KMS-11 (cell line): ENCODE data around the gene ADGRG3.
"Not testable (repeated sequence)": the region's sequence is repeated elsewhere in the genome, so short reads cannot be mapped to it uniquely, and the experiment has no call there.

Experiments used
- H2AFZ ChIP-seq: fragments of 200-600 bp; sonication (generic); 2 replicates; pipeline ENCODE4 v1.6.1; 2016; ENCODE audit warnings: antibody characterized with exemption, mixed run types, low read depth
- H3K27ac ChIP-seq: fragments of 200-600 bp; sonication (generic); 2 replicates; pipeline ENCODE4 v1.6.1; 2016; ENCODE audit warnings: mild to moderate bottlenecking, mixed run types
- H3K27me3 ChIP-seq: fragments of 200-600 bp; sonication (generic); 2 replicates; pipeline ENCODE4 v1.6.1; 2017; ENCODE audit warnings: mild to moderate bottlenecking, low read depth, mixed run types, moderate library complexity; ENCODE audit not compliant: insufficient read depth
- H3K36me3 ChIP-seq: fragments of 200-600 bp; sonication (generic); 2 replicates; pipeline ENCODE4 v1.6.1; 2017; ENCODE audit warnings: mild to moderate bottlenecking, mixed run types; ENCODE audit not compliant: insufficient read depth
- H3K4me1 ChIP-seq: fragments of 200-600 bp; sonication (generic); 2 replicates; pipeline ENCODE4 v1.6.1; 2016; ENCODE audit warnings: mild to moderate bottlenecking, low read depth, mixed run types; ENCODE audit not compliant: poor library complexity, severe bottlenecking
- H3K4me2 ChIP-seq: fragments of 200-600 bp; sonication (generic); 2 replicates; pipeline ENCODE4 v1.7.0; 2016; ENCODE audit warnings: mild to moderate bottlenecking, mixed run types
- H3K4me3 ChIP-seq: fragments of 200-600 bp; sonication (generic); IDR thresholded peaks from 2 replicates; pipeline ENCODE4 v1.6.1; 2017; ENCODE audit warnings: low read depth, low read length, mixed read lengths; ENCODE audit not compliant: insufficient read depth
- H3K79me2 ChIP-seq: fragments of 200-600 bp; sonication (generic); 2 replicates; pipeline ENCODE4 v1.6.1; 2016; ENCODE audit warnings: low read depth, mixed run types; ENCODE audit not compliant: insufficient read depth
- H3K9ac ChIP-seq: fragments of 200-600 bp; sonication (generic); 2 replicates; pipeline ENCODE4 v1.6.1; 2016; ENCODE audit warnings: mild to moderate bottlenecking, mixed run types
- H4K20me1 ChIP-seq: fragments of 200-600 bp; sonication (generic); 2 replicates; pipeline ENCODE4 v1.6.1; 2016; ENCODE audit warnings: mild to moderate bottlenecking, mixed run types; ENCODE audit not compliant: insufficient read depth
- CTCF ChIP-seq: fragments of 200-600 bp; sonication (generic); conservative IDR thresholded peaks from 2 replicates; pipeline ENCODE4 v1.6.1; 2017; ENCODE audit warnings: low read depth, mild to moderate bottlenecking, antibody characterized with exemption, low read length, moderate library complexity, mixed read lengths

Gene ADGRG3

DNA sequence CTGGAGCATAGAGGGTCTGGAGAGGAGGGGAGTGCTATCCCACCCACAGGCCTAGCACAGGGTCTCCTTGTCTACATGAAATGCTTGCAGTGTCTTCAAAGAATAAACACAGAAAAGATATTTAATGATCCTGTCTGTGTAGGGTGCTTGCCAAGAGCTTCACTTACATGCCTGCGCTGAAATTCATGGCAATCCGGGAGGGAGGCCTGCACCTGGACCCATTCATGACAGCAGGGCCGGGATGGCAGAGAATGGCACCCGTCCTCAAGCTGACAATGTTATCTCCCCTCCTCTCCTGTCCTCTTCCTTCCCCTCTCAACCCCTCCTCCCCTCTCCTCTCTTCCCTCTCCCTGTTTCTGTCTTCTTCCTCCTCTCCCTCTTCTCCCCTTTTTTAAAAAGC, 2.1 kb downstream of the ADGRG3 start:
- TF ChIP-seq CTCF, result no peak
- H3K27ac ChIP-seq, result no peak overlapping the region
- H3K9ac ChIP-seq, result no peak overlapping the region
- H3K27me3 ChIP-seq, result peaks cover 8% of the 10 kb centered on the region; the same call in 1 of the 2 replicates
- H3K4me3 ChIP-seq, result no peak overlapping the region
- H3K36me3 ChIP-seq, result no peaks in the 10 kb centered on the region
- H3K4me2 ChIP-seq, result no peak overlapping the region
- H3K4me1 ChIP-seq, result no peaks in the 10 kb centered on the region
- no peak overlapping the region for H2AFZ ChIP-seq
- no peaks in the 10 kb centered on the region for H3K79me2 ChIP-seq
- no peaks in the 10 kb centered on the region for H4K20me1 ChIP-seq

DNA sequence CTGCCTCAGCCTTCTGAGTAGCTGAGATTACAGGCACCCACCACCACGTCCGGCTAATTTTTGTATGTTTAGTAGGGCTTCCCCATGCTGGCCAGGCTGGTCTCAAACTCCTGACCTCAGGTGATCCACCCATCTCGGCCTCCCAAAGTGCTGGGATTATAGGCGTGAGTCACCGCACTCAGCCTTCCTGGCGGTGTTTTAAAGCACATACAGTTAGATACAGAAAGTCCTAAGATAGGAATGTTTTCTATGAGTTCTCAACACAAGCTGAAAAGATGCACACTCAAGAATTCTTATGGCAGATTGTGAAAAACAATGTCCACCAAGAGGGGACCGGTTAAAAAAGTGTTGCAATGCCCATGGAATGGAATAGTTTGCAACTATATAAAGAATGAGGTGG, 3.3 kb downstream of the ADGRG3 start:
- not testable (repeated sequence) for H3K79me2 ChIP-seq, H4K20me1 ChIP-seq, H3K4me2 ChIP-seq, H3K4me1 ChIP-seq, H3K9ac ChIP-seq, H3K4me3 ChIP-seq, H2AFZ ChIP-seq, H3K27ac ChIP-seq, H3K36me3 ChIP-seq
- H3K27me3 ChIP-seq, result peaks cover 11% of the 10 kb centered on the region; the same call in 1 of the 2 replicates

GRCh38 chr16:57672416-57672815, 4.3 kb downstream of the ADGRG3 start:
- H3K79me2 ChIP-seq, result no peaks in the 10 kb centered on the region
- no peak overlapping the region for H3K27ac ChIP-seq
- no peak overlapping the region for H3K4me3 ChIP-seq
- peaks cover 14% of the 10 kb centered on the region; the same call in 1 of the 2 replicates for H3K27me3 ChIP-seq
- no peaks in the 10 kb centered on the region for H4K20me1 ChIP-seq
- H3K4me1 ChIP-seq, result no peaks in the 10 kb centered on the region
- TF ChIP-seq CTCF, result no peak
- H2AFZ ChIP-seq, result no peak overlapping the region
- H3K4me2 ChIP-seq, result no peak overlapping the region
- no peaks in the 10 kb centered on the region for H3K36me3 ChIP-seq
- H3K9ac ChIP-seq, result no peak overlapping the region

- H3K4me1 ChIP-seq, result no peaks in the 10 kb centered on the region
- H3K27ac ChIP-seq, result no peak overlapping the region
- no peaks in the 10 kb centered on the region for H3K36me3 ChIP-seq
- H2AFZ ChIP-seq, result no peak overlapping the region
- H3K79me2 ChIP-seq, result no peaks in the 10 kb centered on the region
- H3K27me3 ChIP-seq, result peaks cover 14% of the 10 kb centered on the region; the same call in 1 of the 2 replicates
- H3K4me3 ChIP-seq, result no peak overlapping the region
- no peak for TF ChIP-seq CTCF
- H3K9ac ChIP-seq, result no peak overlapping the region
- no peak overlapping the region for H3K4me2 ChIP-seq
- no peaks in the 10 kb centered on the region for H4K20me1 ChIP-seq
Observed at GRCh38 chr16:57672824-57673223, 4.7 kb downstream of the ADGRG3 start.

DNA sequence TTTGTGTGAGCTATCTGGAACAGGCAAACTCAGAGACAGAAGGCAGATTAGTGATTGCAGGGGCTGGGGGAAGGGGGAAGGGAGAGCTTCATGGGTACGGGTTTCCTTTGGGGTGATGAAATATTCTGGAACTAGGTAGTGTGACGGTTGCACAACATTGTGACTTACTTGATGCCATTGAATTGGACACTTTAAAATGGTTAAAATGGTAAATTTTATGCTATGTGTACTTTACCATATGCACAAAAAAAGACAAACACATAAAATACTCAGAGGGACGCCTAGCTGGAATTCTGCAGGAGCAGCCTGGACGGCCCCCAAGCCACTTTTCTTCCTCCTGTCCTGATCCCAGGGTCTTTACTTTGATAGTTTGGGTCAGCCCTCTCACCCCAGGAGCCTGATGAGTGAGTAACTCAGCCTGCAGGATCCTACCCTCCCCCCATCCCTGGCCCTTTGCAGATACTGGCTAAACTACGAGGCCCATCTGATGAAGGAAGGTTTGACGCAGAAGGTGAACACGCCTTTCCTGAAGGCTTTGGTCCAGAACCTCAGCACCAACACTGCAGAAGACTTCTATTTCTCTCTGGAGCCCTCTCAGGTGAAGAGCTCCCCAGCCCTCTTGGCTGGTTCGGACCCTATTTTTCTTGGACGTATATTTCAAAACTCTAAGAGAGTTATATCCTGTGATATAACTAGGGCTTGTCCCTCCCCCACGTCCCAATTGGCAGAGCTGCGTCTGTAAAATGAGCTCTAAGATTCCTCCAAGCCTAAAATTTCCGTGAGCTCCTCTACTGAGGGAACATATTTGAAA, 7.8 kb downstream of the ADGRG3 start:
- Histone ChIP-seq H3K27me3 (peaks cover 14% of the 10 kb centered on the region; the same call in 1 of the 2 replicates), H2AFZ (no peak overlapping the region), H3K27ac (no peak overlapping the region), H3K79me2 (no peaks in the 10 kb centered on the region), H3K4me1 (no peaks in the 10 kb centered on the region), H3K4me3 (no peak overlapping the region), H3K36me3 (no peaks in the 10 kb centered on the region), H3K9ac (no peak overlapping the region), H3K4me2 (no peak overlapping the region), H4K20me1 (no peaks in the 10 kb centered on the region)
- no peak for TF ChIP-seq CTCF
